Measurements from ENCODE around the gene IL25.

DNA sequence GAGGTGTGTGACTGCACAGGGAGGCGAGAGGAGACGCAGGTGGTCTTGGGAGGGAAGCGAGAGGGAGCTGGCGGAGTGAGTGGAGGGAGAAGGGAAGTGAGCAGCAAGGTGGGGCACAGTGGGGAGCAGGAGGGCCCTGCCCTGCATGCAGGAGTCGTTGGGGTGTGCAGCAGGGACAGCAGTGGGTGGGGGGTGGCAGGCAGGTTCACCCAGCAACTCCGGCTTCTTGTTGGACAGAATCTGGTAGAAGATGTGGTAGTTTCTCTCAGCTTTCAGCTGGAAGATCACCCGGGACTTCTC, 30.5 kb downstream of the IL25 start:
- no peak for TF ChIP-seq CTCF (conservative IDR thresholded peaks at IDR 0.05; ENCODE audit: low read length)
- no peak for TF ChIP-seq EZH2phosphoT487 (IDR thresholded peaks at IDR 0.05; ENCODE audit: borderline replicate concordance)

All from Loucy (cell line).